WTC11 (cell line): ENCODE measurements around the gene PRKCE.

Source experiments
- CTCF ChIP-seq: fragments of 200-600 bp; IDR thresholded peaks from 2 replicates; pipeline ENCODE4 v1.8.0; 2022; ENCODE audit warnings: antibody characterized with exemption
- SOX15 ChIP-seq: fragments of 250-450 bp; sonication (Bioruptor Pico); IDR thresholded peaks from 2 replicates; pipeline ENCODE4 v1.9.0; 2021; ENCODE audit warnings: mild to moderate bottlenecking
- SP1 ChIP-seq: sonication (generic); formaldehyde crosslinking; conservative IDR thresholded peaks from 2 replicates; pipeline ENCODE4 v1.8.1; 2022; ENCODE audit warnings: missing genetic modification reagents
- USF2 ChIP-seq: sonication (generic); formaldehyde crosslinking; IDR thresholded peaks from 2 replicates; pipeline ENCODE4 v1.8.1; 2023; ENCODE audit warnings: mild to moderate bottlenecking, missing genetic modification reagents, moderate library complexity

GRCh38 chr2:45794134-45794617 is 142.7 kb downstream of the PRKCE start:
- TF ChIP-seq SP1 (no peak), CTCF (no peak), USF2 (CRISPR knock-in tag) (no peak), SOX15 (CRISPR knock-in tag) (no peak)
